HCEC 1CT (cell line): ENCODE data around the gene OGA.

Experiments used
- DNase-seq: peaks from one replicate; pipeline ENCODE4 v3.0.0-alpha.2; 2017

The OGA gene

GRCh38 chr10:101749047-101750016 is 68.9 kb downstream of the OGA start:
- no peak for DNase-seq

GRCh38 chr10:101748496-101748895 is 69.7 kb downstream of the OGA start:
- DNase-seq: no peak

- DNase-seq: no peak
These were observed 73.1 kb downstream of the OGA start for GRCh38 chr10:101745074-101745696.

GRCh38 chr10:101744267-101744666 is 74.0 kb downstream of the OGA start:
- DNase-seq: no peak

- DNase-seq: no peak
These were observed 76.3 kb downstream of the OGA start for GRCh38 chr10:101741938-101742337.

GRCh38 chr10:101736666-101737065 is 81.6 kb downstream of the OGA start:
- DNase-seq: no peak
